Testis (tissue), 3 donors: ENCODE data around the gene VWA5A. TPM values are rescaled to one million over a fixed set of nuclear protein-coding genes. Genes with fewer than 3 reads are reported as not detected.
A peak's percentile ranks its signal among the peaks of the same experiment; 100 is the strongest.
"Not testable (repeated sequence)": the region's sequence is repeated elsewhere in the genome, so short reads cannot be mapped to it uniquely, and the experiment has no call there.

ENCODE experiments used
- DNase-seq: peaks from one replicate; pipeline ENCODE4 v3.0.0-alpha.2; 2019
- H3K27ac ChIP-seq, 2 donors: fragments of 200-600 bp; sonication (generic); one replicate each; pipeline ENCODE4 v1.5.1; 2019
- H3K27me3 ChIP-seq: fragments of 200-600 bp; sonication (generic); one replicate; pipeline ENCODE4 v1.5.1; 2019
- H3K36me3 ChIP-seq: fragments of 200-600 bp; sonication (generic); one replicate; pipeline ENCODE4 v1.5.1; 2017; ENCODE audit warnings: low read depth; ENCODE audit errors: missing control alignments
- H3K4me1 ChIP-seq: fragments of 200-600 bp; sonication (generic); one replicate; pipeline ENCODE4 v1.5.1; 2019
- H3K4me3 ChIP-seq, 2 donors: fragments of 200-600 bp; sonication (generic); one replicate each; pipeline ENCODE4 v1.5.1; 2017 to 2019
- H3K9me3 ChIP-seq: fragments of 200-600 bp; sonication (generic); one replicate; pipeline ENCODE4 v1.5.1; 2017
- CTCF ChIP-seq, 3 experiments: fragments of 450-650 bp in 2 of 3; fragments of 200-600 bp in 1 of 3; sonication (generic) in 1 of 3; IDR thresholded peaks; one replicate each; pipeline ENCODE4 v1.5.1; 2016 to 2019; ENCODE audit warnings: antibody characterized with exemption in 3 of 3, mild to moderate bottlenecking in 2 of 3, moderate library complexity in 1 of 3
- POLR2A ChIP-seq: fragments of 450-650 bp; IDR thresholded peaks from one replicate; pipeline ENCODE4 v1.6.1; 2017; ENCODE audit warnings: antibody characterized with exemption, mild to moderate bottlenecking, moderate library complexity
- WGBS, 2 donors: methylation state at CpG; one replicate each; pipeline ENCODE4 v1.1.5; 2018; 5-methylcytosine and 5-hydroxymethylcytosine counted together
- intact Hi-C: fragments of 100-400 bp; cut with DNase I; formaldehyde crosslinking; loops from one replicate; pipeline ENCODE4 v1.15.1; 2023; ENCODE audit warnings: low total_unique reads
- polyA plus RNA-seq: library from polyadenylated mRNA; stranded (reverse); fragments of 350-450 nt; fragmentation: Illumina TruSeq; extraction: RNeasy Lipid Tissue Mini Kit (QIAGEN cat#74804); gene quantifications from one replicate; pipeline ENCODE4 v1.2.3, GENCODE V29; 2014; ENCODE audit warnings: low read depth, low replicate concordance; ENCODE audit not compliant: insufficient read depth
- total RNA-seq, 2 donors: library from RNA; depleted of rRNA; stranded (reverse); fragments of >200 nt; gene quantifications; one replicate each; pipeline ENCODE4 v1.2.3, GENCODE V29; 2016

VWA5A gene
- total and polyA plus RNA-seq, 3 donors from 2014 or later, result 26.6 to 31.3 (median 28.3) TPM

- intact Hi-C loops, result no loop called here
- no peaks in the 10 kb centered on the region for H3K27me3 ChIP-seq
- DNase-seq, result no peak
Measured at GRCh38 chr11:124168796-124169195, 53.5 kb downstream of the VWA5A start.

GRCh38 chr11:124170315-124170714 lies 55.1 kb downstream of the VWA5A start:
- DNase-seq, intact Hi-C loops, H3K27ac ChIP-seq, H3K9me3 ChIP-seq, H3K4me1 ChIP-seq, H3K27me3 ChIP-seq, H3K36me3 ChIP-seq: not testable (repeated sequence)
- H3K4me3 ChIP-seq, result peak overlapping the region; percentile 43 to 59
- 68 to 71% methylated on average over 5 to 10 of the region's 12 CpGs for WGBS, 2 donors

More at GRCh38 chr11:124168796-124169195, 53.5 kb downstream of the VWA5A start:
- H3K9me3 ChIP-seq, result no peaks in the 10 kb centered on the region
- H3K4me3 ChIP-seq, result no peak overlapping the region
- no peak for TF ChIP-seq POLR2A
- no peak for TF ChIP-seq CTCF (IDR thresholded peaks at IDR 0.05)
- no peaks in the 10 kb centered on the region for H3K36me3 ChIP-seq
- no peaks in the 10 kb centered on the region for H3K4me1 ChIP-seq
- H3K27ac ChIP-seq, result no peak overlapping the region

- no peaks in the 10 kb centered on the region for H3K9me3 ChIP-seq
- 69 to 82% methylated on average over 14 to 38 of the region's 40 CpGs for WGBS, 2 donors
- no peaks in the 10 kb centered on the region for H3K27me3 ChIP-seq
- TF ChIP-seq CTCF (IDR thresholded peaks at IDR 0.05), result no peak
- no peak for TF ChIP-seq POLR2A
- H3K4me3 ChIP-seq, result peak overlapping the region; percentile 43 to 59
- no peak overlapping the region for H3K27ac ChIP-seq
- DNase-seq, result peak; percentile 64
- intact Hi-C loops, result no loop called here
- no peaks in the 10 kb centered on the region for H3K4me1 ChIP-seq
- no peaks in the 10 kb centered on the region for H3K36me3 ChIP-seq
Measured at GRCh38 chr11:124170801-124171586, 55.7 kb downstream of the VWA5A start.

GRCh38 chr11:124172101-124172500 lies 56.9 kb downstream of the VWA5A start:
- no peak for DNase-seq
- H3K36me3 ChIP-seq, result no peaks in the 10 kb centered on the region
- no peaks in the 10 kb centered on the region for H3K4me1 ChIP-seq
- no peak overlapping the region for H3K4me3 ChIP-seq
- intact Hi-C loops, result no loop called here
- TF ChIP-seq POLR2A (no peak), CTCF (IDR thresholded peaks at IDR 0.05) (no peak)
- no peaks in the 10 kb centered on the region for H3K9me3 ChIP-seq
- H3K27ac ChIP-seq, result no peak overlapping the region
- WGBS, 2 donors, result 48 to 56% methylated on average over 6 of the region's 6 CpGs
- H3K27me3 ChIP-seq, result no peaks in the 10 kb centered on the region

GRCh38 chr11:124172599-124172998 lies 57.3 kb downstream of the VWA5A start:
- no peak for TF ChIP-seq CTCF (IDR thresholded peaks at IDR 0.05)
- no peak for TF ChIP-seq POLR2A
- no peaks in the 10 kb centered on the region for H3K27me3 ChIP-seq
- H3K27ac ChIP-seq, result no peak overlapping the region
- 77 to 96% methylated on average over 1 of the region's 1 CpG for WGBS, 2 donors
- H3K9me3 ChIP-seq, result no peaks in the 10 kb centered on the region
- DNase-seq, result no peak
- no peaks in the 10 kb centered on the region for H3K4me1 ChIP-seq
- no peaks in the 10 kb centered on the region for H3K36me3 ChIP-seq
- intact Hi-C loops, result no loop called here
- H3K4me3 ChIP-seq, result no peak overlapping the region
